ENCODE measurements around the gene MTNR1B.

DNA sequence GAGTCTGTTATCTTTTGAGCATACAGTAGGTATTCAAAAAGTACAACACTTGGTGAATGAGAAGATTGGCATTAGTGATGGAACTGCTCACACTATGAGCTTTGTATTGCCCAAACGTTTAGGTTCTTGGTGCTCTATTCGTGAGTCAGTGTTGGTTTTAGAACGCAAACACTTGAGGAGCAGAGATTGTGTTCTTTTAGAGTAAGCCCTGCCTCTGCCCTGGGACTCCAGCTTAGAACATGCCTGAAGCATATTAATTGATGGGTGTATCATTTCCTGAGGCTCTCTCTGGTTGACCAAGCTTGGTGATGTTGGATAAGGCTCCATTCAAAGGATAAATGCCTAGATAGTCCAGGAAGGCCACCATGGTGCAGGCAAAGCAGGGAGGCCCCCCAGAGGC, 10.9 kb downstream of the MTNR1B start:
- TF ChIP-seq POLR2A (IDR thresholded peaks at IDR 0.05) (no peak), EP300 (IDR thresholded peaks at IDR 0.05) (no peak)
- TF ChIP-seq, protein P1, sequence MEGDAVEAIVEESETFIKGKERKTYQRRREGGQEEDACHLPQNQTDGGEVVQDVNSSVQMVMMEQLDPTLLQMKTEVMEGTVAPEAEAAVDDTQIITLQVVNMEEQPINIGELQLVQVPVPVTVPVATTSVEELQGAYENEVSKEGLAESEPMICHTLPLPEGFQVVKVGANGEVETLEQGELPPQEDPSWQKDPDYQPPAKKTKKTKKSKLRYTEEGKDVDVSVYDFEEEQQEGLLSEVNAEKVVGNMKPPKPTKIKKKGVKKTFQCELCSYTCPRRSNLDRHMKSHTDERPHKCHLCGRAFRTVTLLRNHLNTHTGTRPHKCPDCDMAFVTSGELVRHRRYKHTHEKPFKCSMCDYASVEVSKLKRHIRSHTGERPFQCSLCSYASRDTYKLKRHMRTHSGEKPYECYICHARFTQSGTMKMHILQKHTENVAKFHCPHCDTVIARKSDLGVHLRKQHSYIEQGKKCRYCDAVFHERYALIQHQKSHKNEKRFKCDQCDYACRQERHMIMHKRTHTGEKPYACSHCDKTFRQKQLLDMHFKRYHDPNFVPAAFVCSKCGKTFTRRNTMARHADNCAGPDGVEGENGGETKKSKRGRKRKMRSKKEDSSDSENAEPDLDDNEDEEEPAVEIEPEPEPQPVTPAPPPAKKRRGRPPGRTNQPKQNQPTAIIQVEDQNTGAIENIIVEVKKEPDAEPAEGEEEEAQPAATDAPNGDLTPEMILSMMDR (IDR thresholded peaks at IDR 0.05) = no peak

Data from ovary (tissue), 3 donors.